GM18873 (cell line): ENCODE measurements around the gene HECTD4.

Experiments
- ATAC-seq: cut with Tn5 transposase; IDR thresholded peaks from one replicate; pipeline ENCODE4 v1.9.1; 2021; ENCODE audit warnings: mild to moderate bottlenecking, moderate library complexity, moderate number of reproducible peaks; ENCODE audit not compliant: unreplicated experiment, low FRiP score

HECTD4 gene

GRCh38 chr12:112322882-112323547 is 59.2 kb downstream of the HECTD4 start:
- no peak for ATAC-seq

DNA sequence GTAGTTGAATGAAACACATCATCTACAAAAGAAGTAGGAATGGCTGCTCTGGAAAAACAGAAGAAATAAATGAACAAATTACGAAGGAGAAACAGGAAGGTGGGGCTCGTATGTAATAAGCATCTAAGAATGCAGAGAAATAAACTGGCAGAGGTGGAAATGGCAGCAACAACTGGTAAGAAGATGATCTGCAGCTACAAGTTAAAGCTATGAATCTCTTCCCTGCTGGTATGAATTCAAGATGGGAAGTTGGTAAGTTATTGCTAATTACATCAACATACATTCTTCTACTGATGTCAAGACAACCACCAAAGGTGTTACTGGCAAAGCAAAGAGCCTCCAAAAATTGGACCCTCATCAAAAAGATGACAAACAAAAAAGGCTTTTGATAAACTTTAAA is 59.8 kb downstream of the HECTD4 start:
- no peak for ATAC-seq

DNA sequence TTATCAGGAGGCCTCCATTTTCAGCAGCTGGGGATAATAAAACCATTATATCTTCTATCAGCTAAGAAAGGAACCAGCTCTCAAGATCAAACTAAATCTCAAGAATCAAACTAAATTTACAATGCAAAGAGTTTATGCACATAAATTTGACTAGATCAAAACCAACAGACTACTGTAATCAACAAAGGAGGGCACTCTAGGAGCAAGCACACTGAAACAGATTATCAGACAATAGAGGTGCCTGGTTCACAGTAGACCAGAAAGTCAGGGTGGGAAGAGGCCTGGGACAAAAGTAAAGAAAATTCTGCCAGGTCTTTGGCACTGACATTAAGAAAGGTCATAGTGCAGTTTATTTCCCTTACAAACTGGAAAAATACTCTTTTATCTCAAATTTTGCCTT is 61.0 kb downstream of the HECTD4 start:
- ATAC-seq, result no peak

GRCh38 chr12:112319395-112319794 is 62.8 kb downstream of the HECTD4 start:
- no peak for ATAC-seq

DNA sequence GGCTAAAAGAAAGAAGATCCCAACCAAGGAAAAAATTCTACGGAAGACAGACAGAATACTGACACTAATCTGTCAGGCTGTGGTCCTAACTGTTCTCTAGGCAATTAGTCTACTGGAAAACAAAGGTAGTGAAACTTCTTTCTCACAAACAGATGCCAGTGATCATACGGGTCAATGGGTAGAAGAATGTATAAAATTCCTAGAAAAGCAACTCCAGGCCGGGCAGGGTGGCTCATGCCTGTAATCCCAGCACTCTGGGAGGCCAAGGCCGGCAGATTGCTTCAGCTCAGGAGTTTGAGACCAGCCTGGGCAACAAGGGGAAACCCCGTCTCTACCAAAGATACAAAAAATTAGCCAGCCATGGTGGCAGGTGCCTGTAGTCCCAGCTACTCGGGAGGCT is 64.8 kb downstream of the HECTD4 start:
- ATAC-seq, result no peak

GRCh38 chr12:112314981-112315380 is 67.2 kb downstream of the HECTD4 start:
- ATAC-seq, result no peak

DNA sequence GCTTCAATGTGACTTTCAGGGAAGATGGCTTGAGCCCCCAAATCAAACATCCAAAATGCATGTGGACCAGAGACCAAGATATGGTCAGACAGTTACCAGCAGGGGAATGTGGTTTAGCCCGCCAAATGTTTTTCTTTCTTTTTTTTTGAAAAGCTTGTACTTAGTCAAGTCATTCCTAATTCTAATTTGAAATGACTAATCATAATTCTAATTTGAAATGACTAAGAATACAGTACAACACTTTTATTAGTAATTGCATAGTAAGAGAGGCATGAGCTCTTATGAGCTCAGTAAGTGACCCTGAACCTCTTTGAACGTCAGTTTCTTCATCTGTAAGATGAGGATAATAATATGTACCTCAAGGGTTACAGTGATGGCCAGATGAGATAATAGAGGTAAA is 72.4 kb downstream of the HECTD4 start:
- no peak for ATAC-seq

GRCh38 chr12:112308652-112309051 is 73.6 kb downstream of the HECTD4 start:
- no peak for ATAC-seq

GRCh38 chr12:112308161-112308560 is 74.1 kb downstream of the HECTD4 start:
- no peak for ATAC-seq

DNA sequence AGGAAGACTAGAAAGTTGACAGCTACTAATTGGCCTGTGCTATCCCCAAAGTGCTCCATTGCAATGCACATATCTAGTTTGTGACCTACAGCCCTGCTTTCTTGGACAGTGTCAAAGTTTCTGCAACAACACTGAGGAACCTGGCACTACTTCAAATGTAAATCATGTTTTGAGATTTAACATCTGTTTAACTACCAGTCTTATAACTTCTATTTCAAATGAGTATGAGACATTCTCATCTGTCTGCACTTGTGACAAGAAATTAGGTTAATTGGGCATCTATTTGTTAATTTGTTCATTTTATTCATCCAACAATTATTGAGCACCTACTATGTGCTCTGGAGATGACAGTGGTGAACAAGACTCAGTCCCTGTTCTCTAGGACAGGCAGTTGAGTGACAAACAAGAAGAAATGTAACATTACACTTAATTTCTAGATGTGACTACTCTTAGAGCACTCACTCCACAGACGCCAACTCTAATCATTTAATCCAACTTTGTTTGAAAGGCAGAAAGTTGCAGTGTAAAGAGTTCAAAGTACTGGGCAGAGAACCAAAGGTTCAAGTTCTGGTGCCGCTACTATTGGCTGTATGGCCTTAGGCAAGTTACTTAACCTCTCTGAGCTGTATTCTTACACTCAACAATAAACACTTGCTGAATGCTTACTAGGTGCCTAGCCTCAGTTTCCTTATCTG is 74.8 kb downstream of the HECTD4 start:
- no peak for ATAC-seq

GRCh38 chr12:112305951-112306350 is 76.3 kb downstream of the HECTD4 start:
- no peak for ATAC-seq

GRCh38 chr12:112304436-112304835 is 77.8 kb downstream of the HECTD4 start:
- ATAC-seq, result no peak

DNA sequence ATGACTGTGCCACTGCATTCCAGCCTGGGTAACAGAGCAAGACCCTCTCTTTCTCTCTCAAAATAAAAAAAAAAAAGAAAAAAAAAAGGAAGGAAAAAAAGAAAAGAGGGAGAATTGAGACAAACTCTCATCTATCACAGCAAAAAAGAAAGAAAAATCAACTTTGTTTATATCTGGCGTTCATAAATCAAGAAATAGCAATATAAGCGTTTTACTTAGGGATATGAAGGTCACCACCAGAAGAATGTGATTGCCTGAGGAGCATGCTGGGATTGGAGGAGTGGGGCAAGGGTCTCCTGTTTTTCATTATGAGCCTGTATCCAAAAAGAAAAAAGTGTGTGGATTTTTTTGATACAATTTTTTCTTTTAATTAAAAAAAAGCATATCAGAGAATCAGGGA is 78.4 kb downstream of the HECTD4 start:
- ATAC-seq, result no peak

DNA sequence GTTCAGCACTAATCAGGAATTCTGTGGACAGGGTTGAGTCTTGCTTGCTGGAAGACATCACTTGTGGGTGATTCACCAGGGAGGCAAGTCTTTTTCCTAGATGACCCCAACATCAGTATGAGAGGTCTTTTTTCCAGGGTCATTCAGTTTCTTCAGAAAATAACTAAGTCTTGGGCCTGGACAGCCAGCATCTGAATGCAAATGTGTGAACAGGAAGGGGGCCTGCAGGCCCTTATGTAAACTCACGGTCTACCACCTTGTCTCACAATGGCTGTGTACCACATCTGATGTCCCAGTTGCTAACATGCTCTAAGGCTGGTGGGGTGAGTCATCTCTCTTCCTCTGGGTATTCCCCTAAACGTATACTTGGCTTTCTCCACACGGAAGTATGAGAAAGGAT is 79.2 kb downstream of the HECTD4 start:
- ATAC-seq, result peak; percentile 96

- ATAC-seq, result no peak
These were observed 82.5 kb downstream of the HECTD4 start for GRCh38 chr12:112299704-112300103.

DNA sequence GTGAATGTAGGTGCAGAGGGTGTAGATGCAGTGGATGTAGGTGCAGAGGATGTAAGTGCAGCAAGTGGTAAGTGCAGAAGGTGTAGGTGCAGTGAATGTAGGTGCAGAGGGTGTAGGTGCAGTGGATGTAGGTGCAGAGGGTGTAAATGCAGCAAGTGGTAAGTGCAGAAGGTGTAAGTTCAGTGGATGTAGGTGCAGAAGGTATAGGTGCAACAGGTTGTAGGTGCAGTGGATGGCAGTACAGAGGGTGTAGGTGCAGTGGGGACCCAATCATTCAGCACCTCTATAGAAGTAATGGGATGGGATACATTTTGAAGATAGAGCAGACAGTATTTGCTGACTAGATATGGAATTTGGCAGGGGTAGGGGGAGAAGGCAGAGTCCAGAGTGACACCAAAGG is 85.0 kb downstream of the HECTD4 start:
- ATAC-seq, result no peak

- no peak for ATAC-seq
These were observed 86.0 kb downstream of the HECTD4 start for GRCh38 chr12:112296183-112296582.

- ATAC-seq, result no peak
These were observed 87.4 kb downstream of the HECTD4 start for GRCh38 chr12:112294793-112295192.

DNA sequence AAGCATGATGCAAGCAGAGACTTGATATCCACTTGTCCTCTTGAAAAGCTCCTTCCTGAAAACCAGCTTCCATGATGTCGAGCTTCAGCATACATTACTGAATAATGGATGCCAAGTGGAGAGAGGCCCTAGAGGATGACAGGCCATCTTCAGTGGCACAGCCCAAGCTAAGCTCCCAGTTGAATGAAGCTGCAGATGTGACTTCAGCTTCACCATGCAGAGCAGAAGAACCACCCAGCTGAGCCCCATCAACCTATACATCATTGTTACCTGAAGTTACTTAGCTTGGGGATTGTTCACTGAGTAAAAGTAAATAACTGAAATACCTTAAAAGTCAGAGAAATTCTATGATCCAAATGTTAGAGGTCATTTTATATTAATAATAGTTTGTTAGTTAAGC is 93.6 kb downstream of the HECTD4 start:
- no peak for ATAC-seq

GRCh38 chr12:112285600-112286401 is 96.4 kb downstream of the HECTD4 start:
- ATAC-seq, result no peak

- no peak for ATAC-seq
These were observed 98.7 kb downstream of the HECTD4 start for GRCh38 chr12:112283546-112283945.
